Testis (tissue), 2 donors: Measurements from ENCODE around the gene UCP3.

Experiments used
- POLR2A ChIP-seq: fragments of 450-650 bp; IDR thresholded peaks from one replicate; pipeline ENCODE4 v1.6.1; 2017; ENCODE audit warnings: antibody characterized with exemption, mild to moderate bottlenecking, moderate library complexity
- TF ChIP-seq, protein P1 (sequence below), 3 experiments: fragments of 450-650 bp in 2 of 3; fragments of 200-600 bp in 1 of 3; sonication (generic) in 1 of 3; IDR thresholded peaks; one replicate each; pipeline ENCODE4 v1.5.1; 2016 to 2019; ENCODE audit warnings: antibody characterized with exemption in 3 of 3, mild to moderate bottlenecking in 2 of 3, moderate library complexity in 1 of 3

DNA sequence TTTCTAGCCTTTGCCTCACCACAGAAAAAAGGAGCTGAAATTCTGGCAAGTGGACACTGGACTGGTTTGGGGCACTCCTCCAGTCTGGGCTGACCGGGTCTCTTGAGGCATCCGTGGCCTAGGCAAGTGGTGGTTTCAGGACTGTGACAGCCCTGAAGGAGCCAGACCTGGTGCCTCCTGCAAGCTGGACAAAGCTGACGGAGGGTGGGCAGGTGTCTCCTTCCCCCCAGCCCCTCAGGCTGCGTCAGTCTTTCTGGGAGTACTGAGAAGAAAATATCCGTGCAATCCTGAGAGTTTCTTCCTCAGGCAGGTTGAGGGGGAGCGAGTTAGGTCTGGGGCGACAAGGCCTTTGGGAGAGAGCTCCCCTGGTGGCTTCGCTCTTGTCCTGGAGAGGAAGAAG, 4.3 kb upstream of the UCP3 start:
- TF ChIP-seq, protein P1, sequence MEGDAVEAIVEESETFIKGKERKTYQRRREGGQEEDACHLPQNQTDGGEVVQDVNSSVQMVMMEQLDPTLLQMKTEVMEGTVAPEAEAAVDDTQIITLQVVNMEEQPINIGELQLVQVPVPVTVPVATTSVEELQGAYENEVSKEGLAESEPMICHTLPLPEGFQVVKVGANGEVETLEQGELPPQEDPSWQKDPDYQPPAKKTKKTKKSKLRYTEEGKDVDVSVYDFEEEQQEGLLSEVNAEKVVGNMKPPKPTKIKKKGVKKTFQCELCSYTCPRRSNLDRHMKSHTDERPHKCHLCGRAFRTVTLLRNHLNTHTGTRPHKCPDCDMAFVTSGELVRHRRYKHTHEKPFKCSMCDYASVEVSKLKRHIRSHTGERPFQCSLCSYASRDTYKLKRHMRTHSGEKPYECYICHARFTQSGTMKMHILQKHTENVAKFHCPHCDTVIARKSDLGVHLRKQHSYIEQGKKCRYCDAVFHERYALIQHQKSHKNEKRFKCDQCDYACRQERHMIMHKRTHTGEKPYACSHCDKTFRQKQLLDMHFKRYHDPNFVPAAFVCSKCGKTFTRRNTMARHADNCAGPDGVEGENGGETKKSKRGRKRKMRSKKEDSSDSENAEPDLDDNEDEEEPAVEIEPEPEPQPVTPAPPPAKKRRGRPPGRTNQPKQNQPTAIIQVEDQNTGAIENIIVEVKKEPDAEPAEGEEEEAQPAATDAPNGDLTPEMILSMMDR (IDR thresholded peaks at IDR 0.05): no peak
- no peak for TF ChIP-seq POLR2A
